Natural killer cell (primary cell): ENCODE measurements around the gene ZSCAN5B. TPM values are rescaled to one million over a fixed set of nuclear protein-coding genes. Genes with fewer than 3 reads are reported as not detected.
"Not testable (repeated sequence)": the region's sequence is repeated elsewhere in the genome, so short reads cannot be mapped to it uniquely, and the experiment has no call there.

ENCODE experiments used
- ATAC-seq, 3 donors: fragments of 150-1000 bp in 2 of 3; fragments of 200-7000 bp in 1 of 3; cut with Tn5 transposase; 1 replicate in 1 of 3; 2 replicates in 2 of 3; pipeline ENCODE4 v1.10.0; 2021; ENCODE audit warnings: mild to moderate bottlenecking in 2 of 3, moderate library complexity in 2 of 3
- DNase-seq, 2 donors: peaks; one replicate each; pipeline versions ENCODE4 v3.0.0 to v3.0.0-alpha.2; 2013 to 2021; ENCODE audit warnings: mixed read lengths in 1 of 2
- H3K27ac ChIP-seq: one replicate; pipeline ENCODE4 v1.5.1; 2013; ENCODE audit warnings: mild to moderate bottlenecking, low read length
- H3K27me3 ChIP-seq: one replicate; pipeline ENCODE4 v1.6.1; 2013; ENCODE audit warnings: low read length; ENCODE audit not compliant: control insufficient read depth, insufficient read depth
- H3K36me3 ChIP-seq: one replicate; pipeline ENCODE4 v1.6.1; 2013; ENCODE audit warnings: low read length; ENCODE audit not compliant: control insufficient read depth, insufficient read depth
- H3K4me1 ChIP-seq: one replicate; pipeline ENCODE4 v1.6.1; 2013; ENCODE audit warnings: low read length; ENCODE audit not compliant: control insufficient read depth, insufficient read depth
- H3K4me3 ChIP-seq: one replicate; pipeline ENCODE4 v1.5.1; 2013; ENCODE audit warnings: low read length
- H3K9me3 ChIP-seq: one replicate; pipeline ENCODE4 v1.6.1; 2013; ENCODE audit warnings: low read length; ENCODE audit not compliant: control insufficient read depth, insufficient read depth
- H3K27ac Mint-ChIP-seq, 2 donors: one replicate each; pipeline ENCODE4 v1.8.0; 2022; ENCODE audit warnings: mild to moderate bottlenecking in 2 of 2, mixed read lengths in 2 of 2, moderate library complexity in 1 of 2
- H3K27me3 Mint-ChIP-seq, 2 donors: one replicate each; pipeline ENCODE4 v1.8.0; 2022; ENCODE audit warnings: low read depth in 2 of 2, mixed read lengths in 2 of 2
- H3K36me3 Mint-ChIP-seq: one replicate; pipeline ENCODE4 v1.8.0; 2022; ENCODE audit warnings: mixed read lengths
- H3K4me1 Mint-ChIP-seq, 2 donors: one replicate each; pipeline ENCODE4 v1.8.0; 2022; ENCODE audit warnings: mixed read lengths in 2 of 2
- H3K4me3 Mint-ChIP-seq: one replicate; pipeline ENCODE4 v1.8.0; 2022; ENCODE audit warnings: mild to moderate bottlenecking, moderate library complexity, mixed read lengths
- H3K9me3 Mint-ChIP-seq, 2 donors: one replicate each; pipeline ENCODE4 v1.8.0; 2022; ENCODE audit warnings: mixed read lengths in 2 of 2
- CTCF ChIP-seq: fragments of 200-600 bp; IDR thresholded peaks from one replicate; pipeline ENCODE4 v1.8.0; 2022; ENCODE audit warnings: antibody characterized with exemption
- WGBS: methylation state at CpG from one replicate; pipeline ENCODE4 v1.1.7; 2013; ENCODE audit warnings: missing lambda C conversion rate; ENCODE audit not compliant: insufficient coverage; 5-methylcytosine and 5-hydroxymethylcytosine counted together
- intact Hi-C: fragments of 100-400 bp; cut with micrococcal nuclease; formaldehyde crosslinking; loops from one replicate; pipeline ENCODE4 v1.14.2; 2022
- total RNA-seq, 4 donors: library from RNA; stranded (reverse); fragments of 120-200 nt in 1 of 4; gene quantifications; one replicate each; pipeline versions ENCODE4 v1.2.3 to v1.2.4, GENCODE V29; 2013 to 2022

ZSCAN5B gene
- total RNA-seq, 3 donors from 2014 or later (not counting 1 experiment from before 2014, with no cell fraction given) = not detected

DNA sequence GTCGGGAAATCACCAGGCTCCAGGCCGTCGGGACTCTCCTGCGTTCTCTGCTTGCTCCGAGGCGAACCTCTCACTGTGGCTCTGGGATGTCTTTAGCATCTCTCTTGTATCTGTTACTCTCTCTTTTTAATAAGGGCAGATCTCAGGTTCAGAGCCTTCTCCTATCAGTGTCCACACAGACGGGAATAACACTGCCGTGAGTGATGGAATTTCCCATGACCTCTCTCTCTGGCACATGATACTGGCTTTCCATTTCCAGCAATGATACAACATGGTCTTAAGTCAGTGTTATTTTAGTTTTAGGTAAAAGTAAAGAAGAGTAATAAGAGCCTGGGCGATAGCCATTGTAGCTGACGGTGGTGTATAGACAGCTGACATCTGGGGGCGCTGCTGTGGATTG, 47.2 kb downstream of the ZSCAN5B start:
- Mint-ChIP-seq H3K4me1 (peaks cover 0 to 13% of the 10 kb centered on the region in 2 donors), H3K4me3 (no peak overlapping the region), H3K36me3 (no peaks in the 10 kb centered on the region), H3K9me3 (no peaks in the 10 kb centered on the region), H3K27ac (no peak overlapping the region), H3K27me3 (no peaks in the 10 kb centered on the region)
- peaks cover 2% of the 10 kb centered on the region for H3K36me3 ChIP-seq
- 96% methylated on average over 9 of the region's 11 CpGs for WGBS
- H3K9me3 ChIP-seq = no peaks in the 10 kb centered on the region
- no peak overlapping the region for H3K27ac ChIP-seq
- DNase-seq = no peak
- no peaks in the 10 kb centered on the region for H3K4me1 ChIP-seq
- H3K4me3 ChIP-seq = no peak overlapping the region
- H3K27me3 ChIP-seq = no peaks in the 10 kb centered on the region
- intact Hi-C loops = no loop called here
- no peak for ATAC-seq
- TF ChIP-seq CTCF = no peak

- H3K9me3 ChIP-seq = no peaks in the 10 kb centered on the region
- H3K27ac ChIP-seq = no peak overlapping the region
- DNase-seq = no peak
- H3K4me1 Mint-ChIP-seq = peaks cover 0 to 15% of the 10 kb centered on the region in 2 donors
- peaks cover 2% of the 10 kb centered on the region for H3K36me3 ChIP-seq
- WGBS = 97% methylated on average over 5 of the region's 5 CpGs
- H3K4me3 Mint-ChIP-seq = no peak overlapping the region
- H3K27me3 ChIP-seq = no peaks in the 10 kb centered on the region
- intact Hi-C loops = no loop called here
- H3K27me3 Mint-ChIP-seq = no peaks in the 10 kb centered on the region
- no peak overlapping the region for H3K4me3 ChIP-seq
- no peaks in the 10 kb centered on the region for H3K9me3 Mint-ChIP-seq
- no peak for ATAC-seq
- no peak overlapping the region for H3K27ac Mint-ChIP-seq
- H3K36me3 Mint-ChIP-seq = no peaks in the 10 kb centered on the region
- H3K4me1 ChIP-seq = no peaks in the 10 kb centered on the region
- no peak for TF ChIP-seq CTCF
Observed at GRCh38 chr19:56149656-56150038, 47.9 kb downstream of the ZSCAN5B start.

DNA sequence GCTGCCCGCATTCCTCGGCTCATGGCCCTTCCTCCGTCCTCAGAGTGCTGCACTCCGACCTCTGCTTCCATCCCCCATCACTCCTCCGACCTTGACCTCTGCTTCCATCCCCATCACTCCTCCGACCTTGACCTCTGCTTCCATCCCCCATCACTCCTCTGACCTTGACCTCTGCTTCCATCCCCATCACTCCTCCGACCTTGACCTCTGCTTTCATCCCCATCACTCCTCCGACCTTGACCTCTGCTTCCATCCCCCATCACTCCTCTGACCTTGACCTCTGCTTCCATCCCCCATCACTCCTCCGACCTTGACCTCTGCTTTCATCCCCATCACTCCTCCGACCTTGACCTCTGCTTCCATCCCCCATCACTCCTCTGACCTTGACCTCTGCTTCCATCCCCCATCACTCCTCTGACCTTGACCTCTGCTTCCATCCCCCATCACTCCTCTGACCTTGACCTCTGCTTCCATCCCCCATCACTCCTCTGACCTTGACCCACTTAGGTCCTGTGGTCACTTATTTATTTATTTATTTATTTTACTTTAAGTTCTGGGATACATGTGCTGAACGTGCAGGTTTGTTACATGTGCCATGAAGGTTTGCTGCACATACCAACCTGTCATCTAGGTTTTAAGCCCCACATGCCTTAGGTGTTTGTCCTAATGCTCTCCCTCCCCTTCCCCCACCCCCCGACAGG, 48.5 kb downstream of the ZSCAN5B start:
- H3K4me3 Mint-ChIP-seq, H3K9me3 Mint-ChIP-seq, H3K4me1 ChIP-seq, intact Hi-C loops, DNase-seq, H3K27me3 Mint-ChIP-seq, H3K9me3 ChIP-seq, H3K27ac ChIP-seq, ATAC-seq, H3K4me3 ChIP-seq, H3K27me3 ChIP-seq, H3K36me3 ChIP-seq, H3K36me3 Mint-ChIP-seq: not testable (repeated sequence)
- H3K4me1 Mint-ChIP-seq = peaks cover 0 to 20% of the 10 kb centered on the region in 2 donors
- 96% methylated on average over 12 of the region's 12 CpGs for WGBS
- peak overlapping the region in 1 of 2 donors; percentile 71 for H3K27ac Mint-ChIP-seq

GRCh38 chr19:56148096-56148495, 49.5 kb downstream of the ZSCAN5B start:
- Histone ChIP-seq H3K9me3 (no peaks in the 10 kb centered on the region), H3K4me1 (no peaks in the 10 kb centered on the region), H3K27ac (no peak overlapping the region), H3K27me3 (no peaks in the 10 kb centered on the region), H3K36me3 (peaks cover 2% of the 10 kb centered on the region), H3K4me3 (no peak overlapping the region)
- Mint-ChIP-seq H3K4me3 (no peak overlapping the region), H3K36me3 (no peaks in the 10 kb centered on the region), H3K4me1 (peaks cover 6 to 20% of the 10 kb centered on the region in 2 donors), H3K27me3 (no peaks in the 10 kb centered on the region), H3K27ac (peak overlapping the region in 1 of 2 donors; percentile 71), H3K9me3 (no peaks in the 10 kb centered on the region)
- ATAC-seq (no peak), DNase-seq (no peak)
- intact Hi-C loops = no loop called here
- 97% methylated on average over 15 of the region's 15 CpGs for WGBS
- no peak for TF ChIP-seq CTCF
